Heart right ventricle (tissue), 16 donors: Measurements from ENCODE around the gene ACTN2. TPM values are rescaled to one million over a fixed set of nuclear protein-coding genes. Genes with fewer than 3 reads are reported as not detected.
A peak's percentile ranks its signal among the peaks of the same experiment; 100 is the strongest.

Experiments
- ATAC-seq, 8 donors: fragments of 200-7000 bp; cut with Tn5 transposase; one replicate each; pipeline ENCODE4 v1.9.1; 2020; ENCODE audit warnings: mild to moderate bottlenecking in 8 of 8, moderate library complexity in 8 of 8, moderate number of reproducible peaks in 1 of 8
- DNase-seq, 2 donors: peaks; one replicate each; pipeline ENCODE4 v3.0.0-alpha.2; 2020
- H3K27ac ChIP-seq, 10 donors: fragments of 200-600 bp; sonication (generic) in 2 of 10; one replicate each; pipeline versions ENCODE4 v1.5.0 to v1.8.0; 2020 to 2022; ENCODE audit warnings: mild to moderate bottlenecking in 3 of 10
- H3K27me3 ChIP-seq, 7 donors: fragments of 200-600 bp; one replicate each; pipeline ENCODE4 v1.8.0; 2021 to 2022; ENCODE audit warnings: mild to moderate bottlenecking in 2 of 7
- H3K36me3 ChIP-seq, 9 donors: fragments of 200-600 bp; sonication (generic) in 1 of 9; one replicate each; pipeline versions ENCODE4 v1.5.0 to v1.8.0; 2020 to 2022; ENCODE audit warnings: mild to moderate bottlenecking in 2 of 9
- H3K4me1 ChIP-seq, 9 donors: fragments of 200-600 bp; sonication (generic) in 1 of 9; one replicate each; pipeline versions ENCODE4 v1.5.0 to v1.8.0; 2020 to 2022; ENCODE audit warnings: mild to moderate bottlenecking in 4 of 9
- H3K4me3 ChIP-seq, 10 donors: fragments of 200-600 bp; sonication (generic) in 2 of 10; one replicate each; pipeline versions ENCODE4 v1.5.0 to v1.8.0; 2020 to 2022; ENCODE audit warnings: mild to moderate bottlenecking in 7 of 10, moderate library complexity in 2 of 10
- H3K9me3 ChIP-seq, 11 donors: fragments of 200-600 bp in 10 of 11; sonication (generic) in 2 of 11; one replicate each; pipeline versions ENCODE4 v1.5.0 to v1.8.0; 2013 to 2022; ENCODE audit warnings: mild to moderate bottlenecking in 2 of 11, control low read depth in 1 of 11, moderate library complexity in 1 of 11
- WGBS, 2 donors: extraction: QIAGEN DNeasy Blood & Tissue Kit; methylation state at CpG; one replicate each; pipeline ENCODE4 v1.1.7; 2013; ENCODE audit warnings: inconsistent platforms in 1 of 2; 5-methylcytosine and 5-hydroxymethylcytosine counted together
- intact Hi-C, 10 donors: fragments of 100-400 bp; cut with DNase I; formaldehyde crosslinking; loops; one replicate each; pipeline versions ENCODE4 v1.11.1 to v1.14.2; 2022
- polyA plus RNA-seq, 2 donors: library from polyadenylated mRNA; stranded (reverse); fragments of 200-250 nt; gene quantifications; one replicate each; pipeline ENCODE4 v1.2.3, GENCODE V29; 2013
- total RNA-seq, 10 donors: library from RNA; stranded (reverse); fragmentation: NEBNext Ultra II Directional in 3 of 10; extraction: Animal tissue kit (Norgen Biotek cat#: 25700) in 3 of 10; gene quantifications; one replicate each; pipeline versions ENCODE4 v1.2.1 to v1.2.4, GENCODE V29; 2021 to 2023
- TF ChIP-seq, protein P1 (sequence below), 9 donors: fragments of 200-600 bp; sonication (generic) in 2 of 9; IDR thresholded peaks; one replicate each; pipeline versions ENCODE4 v1.5.0 to v1.8.0; 2021 to 2022; ENCODE audit warnings: antibody characterized with exemption in 9 of 9, mild to moderate bottlenecking in 5 of 9, moderate library complexity in 1 of 9
- donor health status: Arrhythmogenic right ventricular cardiomyopathy.
- donor health status: ischemic (EF 13 %, LVEDD 7.1; RV severe dilation, severe dysfunction).
- donor health status: healthy with polysubstance abuse.
- donor health status: DM: no; HTN: yes; CAD: no.
- donor health status: DM: no; HTN: no; CAD: no.
- donor health status: ischemic (EF 25% LVEDD 6.9; RV normal size, moderate dysfunction).
- donor health status: ischemic (EF 25% LVEDD 5.7; RV mildly dilated, moderate dysfunction).
- donor health status: healthy.
- donor health status: DM: yes; HTN: yes; CAD: no.
- donor health status: Ischemic cardiomyopathy.
- donor health status: ischemic (EF 35%, LVEDD 5.7; RV mildly dilated, moderate dysfunction).
- donor health status: nonischemic (EF 11% LVEDD 7.7; RV severe dilation, severe dysfunction).
- donor health status: DM: yes; HTN: yes; CAD: no.
- donor health status: PGD.
- donor health status: ischemic (EF 29% LVEDD 5.4; RV normal size, mild dysfunction).
- donor health status: nonischemic (EF 23%, LVEDD 6.1; RV moderate dilation, normal function).

Gene ACTN2
- total and polyA plus RNA-seq, 12 donors, result 599 to 4,290 (median 3,278) TPM

DNA sequence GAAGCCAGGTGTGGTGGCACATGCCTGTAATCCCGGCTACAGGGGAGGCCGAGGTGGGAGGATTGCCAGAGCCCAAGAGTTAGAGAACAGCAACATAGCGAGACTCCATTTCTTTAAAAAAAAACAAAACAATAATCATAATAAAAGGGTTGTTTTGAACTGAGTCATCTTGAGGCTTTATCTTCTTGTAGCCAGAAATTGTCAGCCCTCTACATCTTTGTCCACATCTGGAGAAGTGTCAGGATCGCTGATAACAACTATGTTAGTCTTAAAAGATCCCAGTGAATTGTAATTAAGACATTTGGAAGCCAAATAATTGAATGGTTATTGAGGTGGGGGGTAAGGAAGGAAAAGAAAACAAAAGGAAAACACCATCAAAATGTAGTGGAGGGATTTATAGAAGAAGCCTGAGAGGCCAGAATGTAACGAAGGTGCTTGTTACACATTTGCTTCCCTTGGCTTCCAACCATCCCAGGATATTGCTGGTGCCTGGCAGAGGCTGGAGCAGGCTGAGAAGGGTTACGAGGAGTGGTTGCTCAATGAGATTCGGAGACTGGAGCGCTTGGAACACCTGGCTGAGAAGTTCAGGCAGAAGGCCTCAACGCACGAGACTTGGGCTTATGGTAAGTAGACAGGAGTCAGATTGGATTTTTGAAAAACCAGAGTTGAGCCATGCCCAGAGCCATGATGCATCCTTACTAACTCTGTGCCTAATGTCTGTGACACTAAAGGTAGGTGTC lies 56.3 kb downstream of the ACTN2 start:
- H3K27ac ChIP-seq, result peak overlapping the region in 3 of 10 donors; percentile 12 to 23 (median 14)

DNA sequence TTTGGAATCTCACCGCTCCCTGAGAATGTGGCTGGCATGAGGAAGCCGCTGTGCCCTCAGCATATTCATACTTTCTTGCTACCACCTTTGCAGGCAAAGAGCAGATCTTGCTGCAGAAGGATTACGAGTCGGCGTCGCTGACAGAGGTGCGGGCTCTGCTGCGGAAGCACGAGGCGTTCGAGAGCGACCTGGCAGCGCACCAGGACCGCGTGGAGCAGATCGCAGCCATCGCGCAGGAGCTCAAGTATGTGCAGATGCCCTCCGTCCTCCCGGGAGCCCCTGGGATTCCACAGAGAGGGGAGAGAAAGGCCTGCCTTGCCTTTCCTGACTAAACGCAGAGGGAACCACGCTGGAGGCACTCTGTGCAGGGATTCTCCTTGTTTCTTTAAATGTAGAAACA lies 58.2 kb downstream of the ACTN2 start:
- 90 to 93% methylated on average over 22 of the region's 22 CpGs for WGBS, 2 donors
- DNase-seq (peak in 1 of 2 donors; percentile 32), ATAC-seq (peak in 1 of 8 donors; percentile 14)
- Histone ChIP-seq H3K4me3 (no peak overlapping the region), H3K4me1 (peaks cover 3 to 69% (median 18%) of the 10 kb centered on the region in 9 donors), H3K27ac (peak overlapping the region in 5 of 10 donors; percentile 8 to 76 (median 22)), H3K9me3 (no peaks in the 10 kb centered on the region), H3K36me3 (peaks cover 0 to 86% (median 25%) of the 10 kb centered on the region in 9 donors), H3K27me3 (no peaks in the 10 kb centered on the region)
- intact Hi-C loops, result no loop called here
- TF ChIP-seq, protein P1, sequence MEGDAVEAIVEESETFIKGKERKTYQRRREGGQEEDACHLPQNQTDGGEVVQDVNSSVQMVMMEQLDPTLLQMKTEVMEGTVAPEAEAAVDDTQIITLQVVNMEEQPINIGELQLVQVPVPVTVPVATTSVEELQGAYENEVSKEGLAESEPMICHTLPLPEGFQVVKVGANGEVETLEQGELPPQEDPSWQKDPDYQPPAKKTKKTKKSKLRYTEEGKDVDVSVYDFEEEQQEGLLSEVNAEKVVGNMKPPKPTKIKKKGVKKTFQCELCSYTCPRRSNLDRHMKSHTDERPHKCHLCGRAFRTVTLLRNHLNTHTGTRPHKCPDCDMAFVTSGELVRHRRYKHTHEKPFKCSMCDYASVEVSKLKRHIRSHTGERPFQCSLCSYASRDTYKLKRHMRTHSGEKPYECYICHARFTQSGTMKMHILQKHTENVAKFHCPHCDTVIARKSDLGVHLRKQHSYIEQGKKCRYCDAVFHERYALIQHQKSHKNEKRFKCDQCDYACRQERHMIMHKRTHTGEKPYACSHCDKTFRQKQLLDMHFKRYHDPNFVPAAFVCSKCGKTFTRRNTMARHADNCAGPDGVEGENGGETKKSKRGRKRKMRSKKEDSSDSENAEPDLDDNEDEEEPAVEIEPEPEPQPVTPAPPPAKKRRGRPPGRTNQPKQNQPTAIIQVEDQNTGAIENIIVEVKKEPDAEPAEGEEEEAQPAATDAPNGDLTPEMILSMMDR (IDR thresholded peaks at IDR 0.05), result no peak

More for the DNA sequence above, 56.3 kb downstream of the ACTN2 start:
- Histone ChIP-seq H3K36me3 (peaks cover 0 to 85% (median 22%) of the 10 kb centered on the region in 9 donors), H3K4me1 (peaks cover 0 to 57% (median 13%) of the 10 kb centered on the region in 9 donors), H3K4me3 (no peak overlapping the region), H3K27me3 (no peaks in the 10 kb centered on the region), H3K9me3 (no peaks in the 10 kb centered on the region)
- 78 to 81% methylated on average over 10 of the region's 10 CpGs for WGBS, 2 donors
- intact Hi-C loops, result no loop called here
- TF ChIP-seq, protein P1 (IDR thresholded peaks at IDR 0.05), result no peak
- DNase-seq (no peak), ATAC-seq (no peak)

DNA sequence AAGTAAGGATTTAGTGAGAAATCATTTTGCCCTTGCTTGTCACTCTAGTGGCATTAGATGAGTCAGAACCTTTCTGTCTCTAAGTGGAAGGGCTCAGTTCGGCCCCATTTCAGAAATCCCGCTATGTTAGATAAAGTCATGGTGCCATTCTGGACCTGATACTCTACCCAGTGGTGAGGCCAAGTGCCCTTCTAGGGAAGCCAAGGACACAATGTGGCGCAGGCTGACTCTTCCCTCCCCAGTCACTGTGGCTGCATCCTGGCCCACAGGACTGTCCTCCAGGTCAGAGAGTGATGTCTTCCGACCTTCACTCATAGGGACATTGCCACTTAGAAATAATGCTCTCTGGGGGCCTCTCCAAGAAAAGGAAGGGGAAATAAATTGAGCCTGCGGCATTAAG lies 60.5 kb downstream of the ACTN2 start:
- intact Hi-C loops, result loop anchor here in 1 of 10 donors (5.0 kb wide), 1 partner anchor 59 kb away; the partner anchor contains the start of gene ACTN2
- TF ChIP-seq, protein P1 (IDR thresholded peaks at IDR 0.05), result no peak
- H3K27ac ChIP-seq, result peak overlapping the region; percentile 24 to 90 (median 77)
- peaks cover 0 to 86% (median 14%) of the 10 kb centered on the region in 9 donors for H3K36me3 ChIP-seq
- H3K4me3 ChIP-seq, result no peak overlapping the region
- H3K4me1 ChIP-seq, result peaks cover 6 to 69% (median 18%) of the 10 kb centered on the region in 9 donors
- WGBS, 2 donors, result 60 to 62% methylated on average over 5 of the region's 5 CpGs
- H3K9me3 ChIP-seq, result no peaks in the 10 kb centered on the region
- no peaks in the 10 kb centered on the region for H3K27me3 ChIP-seq
- peak; percentile 71 to 91 (median 81) for ATAC-seq
- peak in 1 of 2 donors; percentile 58 for DNase-seq

DNA sequence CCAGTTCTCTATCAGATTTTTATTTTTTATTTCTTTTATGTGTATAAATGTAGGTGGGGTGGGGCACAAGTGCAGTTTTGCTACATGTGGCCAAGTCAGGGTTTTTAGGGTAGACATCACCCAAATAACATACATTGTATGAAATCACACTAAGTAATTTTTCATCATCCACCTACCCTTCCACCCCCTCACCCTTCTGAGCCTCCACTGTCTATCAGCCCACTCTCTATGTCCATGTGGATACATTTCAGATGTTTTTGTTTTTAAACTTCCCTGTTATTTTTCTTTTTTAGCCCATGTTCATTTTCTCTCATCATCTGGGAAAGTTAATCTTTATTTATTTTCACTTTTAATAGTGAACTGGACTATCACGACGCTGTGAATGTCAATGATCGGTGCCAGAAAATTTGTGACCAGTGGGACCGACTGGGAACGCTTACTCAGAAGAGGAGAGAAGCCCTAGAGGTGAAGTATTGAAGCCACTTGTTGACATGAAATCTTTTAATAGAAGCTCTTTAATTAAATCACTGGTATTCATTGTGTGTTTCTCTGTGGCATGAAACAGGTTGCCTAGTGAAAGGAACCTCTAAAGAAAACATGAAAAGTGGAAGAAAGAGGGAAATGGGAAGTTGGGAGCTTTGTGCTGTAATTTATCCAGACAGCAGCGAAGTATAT lies 61.1 kb downstream of the ACTN2 start:
- peak; percentile 25 to 64 (median 42) for ATAC-seq
- WGBS, 2 donors, result 47 to 65% methylated on average over 6 of the region's 6 CpGs
- H3K27me3 ChIP-seq, result no peaks in the 10 kb centered on the region
- TF ChIP-seq, protein P1 (IDR thresholded peaks at IDR 0.05), result no peak
- no peaks in the 10 kb centered on the region for H3K9me3 ChIP-seq
- intact Hi-C loops, result loop anchor here in 1 of 10 donors (5.0 kb wide), 1 partner anchor 60 kb away; the partner anchor contains the start of gene ACTN2
- peaks cover 0 to 85% (median 14%) of the 10 kb centered on the region in 9 donors for H3K36me3 ChIP-seq
- H3K4me3 ChIP-seq, result no peak overlapping the region
- no peak for DNase-seq
- H3K4me1 ChIP-seq, result peaks cover 6 to 69% (median 20%) of the 10 kb centered on the region in 9 donors
- H3K27ac ChIP-seq, result peak overlapping the region; percentile 69 to 90 (median 77)
